OCI-LY1 (cell line): ENCODE data around the gene TARBP2.

ENCODE experiments used
- CTCF ChIP-seq: fragments of 200-600 bp; sonication (generic), shearing (Covaris generic); IDR thresholded peaks from 2 replicates; pipeline ENCODE4 v1.5.1; 2017; ENCODE audit warnings: mild to moderate bottlenecking, antibody characterized with exemption, low read length, moderate library complexity, mixed read lengths
- EZH2 ChIP-seq: fragments of 200-600 bp; sonication (generic), shearing (Covaris generic); IDR thresholded peaks from 2 replicates; pipeline ENCODE4 v1.8.0; 2017; ENCODE audit warnings: borderline replicate concordance, mixed run types, mild to moderate bottlenecking, antibody characterized with exemption, low read length, moderate library complexity, mixed read lengths

GRCh38 chr12:53507603-53507885 is 6.5 kb downstream of the TARBP2 start:
- TF ChIP-seq CTCF (no peak), EZH2 (no peak)
